Measurements from ENCODE around the gene EXOC7.

GRCh38 chr17:76046064-76046463 lies 57.5 kb downstream of the EXOC7 start:
- TF ChIP-seq SMC3 (IDR thresholded peaks at IDR 0.05; ENCODE audit: low read depth, low read length) (no peak), CTCF (conservative IDR thresholded peaks at IDR 0.05; ENCODE audit: low read depth, low read length) (no peak), POLR2A (IDR thresholded peaks at IDR 0.05; ENCODE audit: low read depth, low read length) (no peak), CEBPB (IDR thresholded peaks at IDR 0.05; ENCODE audit: low read depth, low read length) (no peak), RAD21 (IDR thresholded peaks at IDR 0.05; ENCODE audit: low read length) (no peak), ELK1 (IDR thresholded peaks at IDR 0.05; ENCODE audit: borderline replicate concordance, low read depth, low read length) (no peak), USF2 (IDR thresholded peaks at IDR 0.05; ENCODE audit: low read depth, low read length) (no peak), RFX5 (IDR thresholded peaks at IDR 0.05; ENCODE audit: low read depth, low read length) (no peak), CHD1 (IDR thresholded peaks at IDR 0.05; ENCODE audit: low read depth, low read length) (no peak), NFE2L2 (IDR thresholded peaks at IDR 0.05; ENCODE audit: low read depth, low read length) (no peak), MAZ (IDR thresholded peaks at IDR 0.05; ENCODE audit: borderline replicate concordance, low read depth, low read length) (no peak), RCOR1 (IDR thresholded peaks at IDR 0.05; ENCODE audit: insufficient replicate concordance, low read length) (no peak)

Measured in IMR-90 (cell line).